Mucosa of rectum (tissue), 2 donors: ENCODE results near the gene SPACA7.

Experiments used
- H3K27ac ChIP-seq, 2 donors: one replicate each; pipeline ENCODE4 v1.7.0; 2013; ENCODE audit warnings: inconsistent platforms in 2 of 2, low read depth in 2 of 2, low read length in 2 of 2
- H3K27me3 ChIP-seq, 2 donors: one replicate each; pipeline ENCODE4 v1.7.0; 2013; ENCODE audit warnings: low read length in 2 of 2; ENCODE audit not compliant: control insufficient read depth in 2 of 2, insufficient read depth in 2 of 2
- H3K36me3 ChIP-seq, 2 donors: one replicate each; pipeline ENCODE4 v1.7.0; 2013; ENCODE audit warnings: low read length in 2 of 2; ENCODE audit not compliant: control insufficient read depth in 2 of 2, insufficient read depth in 2 of 2
- H3K4me1 ChIP-seq, 2 donors: one replicate each; pipeline ENCODE4 v1.7.0; 2013; ENCODE audit warnings: low read length in 2 of 2, mild to moderate bottlenecking in 1 of 2; ENCODE audit not compliant: control insufficient read depth in 2 of 2, insufficient read depth in 2 of 2
- H3K4me3 ChIP-seq, 2 donors: one replicate each; pipeline ENCODE4 v1.7.0; 2013; ENCODE audit warnings: low read length in 2 of 2
- H3K9ac ChIP-seq, 2 donors: one replicate each; pipeline ENCODE4 v1.7.0; 2013; ENCODE audit warnings: low read length in 2 of 2, low read depth in 1 of 2, mild to moderate bottlenecking in 1 of 2
- H3K9me3 ChIP-seq, 2 donors: one replicate each; pipeline ENCODE4 v1.7.0; 2013; ENCODE audit warnings: low read length in 2 of 2; ENCODE audit not compliant: control insufficient read depth in 2 of 2
- donor health status: healthy.
- donor health status: Normal muscosa, but diverticular disease.

SPACA7 gene

GRCh38 chr13:112335135-112335534 is 41.0 kb upstream of the SPACA7 start:
- Histone ChIP-seq H3K9me3 (no peaks in the 10 kb centered on the region), H3K9ac (no peak overlapping the region), H3K27me3 (peaks cover 0 to 6% of the 10 kb centered on the region in 2 donors), H3K27ac (no peak overlapping the region), H3K4me3 (no peak overlapping the region), H3K4me1 (no peaks in the 10 kb centered on the region), H3K36me3 (no peaks in the 10 kb centered on the region)

DNA sequence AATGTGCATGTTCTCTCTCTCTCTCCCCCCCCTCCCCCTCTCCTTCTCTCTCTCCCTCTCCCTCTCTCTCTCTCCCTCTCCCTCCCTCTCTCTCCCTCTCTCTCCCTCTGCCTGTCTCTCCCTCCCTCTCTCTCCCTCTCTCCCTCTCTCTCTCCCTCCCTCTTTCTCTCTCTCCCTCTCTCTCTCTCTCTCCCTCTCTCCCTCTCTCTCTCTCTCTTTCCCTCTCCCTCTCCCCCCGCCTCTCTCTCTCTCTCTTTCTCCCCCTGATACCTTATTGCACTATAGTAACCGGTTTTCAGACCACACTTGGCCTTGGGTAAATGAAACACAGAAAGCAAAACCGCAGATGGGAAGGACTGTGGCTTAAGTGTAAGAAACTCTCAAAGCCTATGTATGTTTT is 34.7 kb upstream of the SPACA7 start:
- Histone ChIP-seq H3K9ac (no peak overlapping the region), H3K4me1 (no peaks in the 10 kb centered on the region), H3K36me3 (no peaks in the 10 kb centered on the region), H3K4me3 (no peak overlapping the region), H3K9me3 (no peaks in the 10 kb centered on the region), H3K27ac (no peak overlapping the region), H3K27me3 (peaks cover 0 to 8% of the 10 kb centered on the region in 2 donors)

- H3K27ac ChIP-seq = no peak overlapping the region
- H3K4me1 ChIP-seq = no peaks in the 10 kb centered on the region
- H3K4me3 ChIP-seq = no peak overlapping the region
- no peaks in the 10 kb centered on the region for H3K9me3 ChIP-seq
- H3K27me3 ChIP-seq = peaks cover 4 to 10% of the 10 kb centered on the region in 2 donors
- no peak overlapping the region for H3K9ac ChIP-seq
- H3K36me3 ChIP-seq = no peaks in the 10 kb centered on the region
Observed at GRCh38 chr13:112341976-112342735, 34.0 kb upstream of the SPACA7 start.

DNA sequence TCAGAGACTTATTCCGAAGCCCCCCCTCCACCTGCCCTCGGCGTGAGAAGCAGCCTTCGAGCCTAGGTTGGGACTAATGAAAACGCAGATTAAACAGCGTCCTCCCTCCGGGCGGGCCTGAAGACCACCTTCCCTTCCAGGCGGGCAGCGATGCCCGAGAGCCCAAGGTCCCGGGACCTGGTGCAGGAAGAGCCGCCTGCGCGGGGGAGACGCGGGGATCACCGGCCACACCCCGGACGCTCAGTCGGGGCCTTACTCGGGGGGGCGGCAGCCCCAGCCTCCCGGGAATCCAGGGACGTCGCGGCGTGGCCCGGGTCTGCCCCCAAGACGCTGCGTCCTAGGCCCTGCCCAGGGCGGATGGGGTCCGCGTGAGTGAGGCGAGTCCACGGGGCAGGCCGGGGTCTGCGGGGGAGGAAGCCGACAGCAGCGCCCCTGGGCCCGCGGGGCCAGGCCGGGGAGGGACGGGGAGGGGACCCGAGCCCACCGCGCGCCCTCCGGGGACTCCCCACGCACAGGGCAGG is 33.3 kb upstream of the SPACA7 start:
- H3K36me3 ChIP-seq = no peaks in the 10 kb centered on the region
- no peaks in the 10 kb centered on the region for H3K4me1 ChIP-seq
- no peak overlapping the region for H3K4me3 ChIP-seq
- H3K9ac ChIP-seq = no peak overlapping the region
- no peaks in the 10 kb centered on the region for H3K9me3 ChIP-seq
- no peak overlapping the region for H3K27ac ChIP-seq
- peaks cover 4 to 10% of the 10 kb centered on the region in 2 donors for H3K27me3 ChIP-seq

DNA sequence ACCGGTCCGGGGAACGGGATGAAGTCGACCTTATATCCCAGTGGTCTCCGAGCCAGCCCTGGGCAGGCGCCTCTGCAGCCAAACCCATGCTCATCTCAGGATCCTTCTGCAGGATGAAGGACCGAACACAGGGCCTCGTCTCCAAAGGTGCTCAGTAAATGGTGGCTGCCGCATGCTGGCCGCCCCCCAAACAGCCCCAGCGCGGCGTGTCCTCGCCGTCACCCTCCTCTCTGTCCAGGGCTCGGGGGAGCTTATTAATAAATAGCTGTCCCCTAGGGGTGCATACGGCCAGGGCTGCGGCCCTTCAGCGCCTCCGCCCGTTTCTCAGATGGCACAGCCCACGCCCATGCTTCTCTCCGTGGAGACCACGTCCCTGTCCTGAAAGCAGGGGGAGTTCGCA is 32.6 kb upstream of the SPACA7 start:
- Histone ChIP-seq H3K27me3 (peaks cover 7 to 10% of the 10 kb centered on the region in 2 donors), H3K36me3 (no peaks in the 10 kb centered on the region), H3K27ac (no peak overlapping the region), H3K4me3 (no peak overlapping the region), H3K9me3 (no peaks in the 10 kb centered on the region), H3K9ac (no peak overlapping the region), H3K4me1 (no peaks in the 10 kb centered on the region)

DNA sequence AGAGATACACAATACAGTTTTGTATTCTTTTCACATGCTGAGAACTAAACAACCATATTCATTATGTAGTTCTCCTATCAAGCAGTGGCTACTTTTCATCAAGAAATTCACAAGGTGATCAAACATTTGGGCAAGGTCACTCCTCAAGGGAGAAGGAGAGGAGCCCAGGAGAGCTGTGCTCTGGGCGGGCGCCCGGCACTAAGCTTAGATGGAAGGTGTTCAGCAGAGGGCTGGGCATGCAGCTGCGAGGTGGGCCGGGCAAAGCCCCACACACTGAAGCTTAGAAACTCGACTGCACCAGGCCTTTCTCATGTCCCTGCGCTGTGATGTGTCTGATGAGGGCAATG is 30.4 kb upstream of the SPACA7 start:
- no peaks in the 10 kb centered on the region for H3K4me1 ChIP-seq
- H3K36me3 ChIP-seq = no peaks in the 10 kb centered on the region
- H3K9me3 ChIP-seq = no peaks in the 10 kb centered on the region
- H3K27ac ChIP-seq = no peak overlapping the region
- H3K4me3 ChIP-seq = no peak overlapping the region
- peaks cover 7 to 10% of the 10 kb centered on the region in 2 donors for H3K27me3 ChIP-seq
- H3K9ac ChIP-seq = no peak overlapping the region

DNA sequence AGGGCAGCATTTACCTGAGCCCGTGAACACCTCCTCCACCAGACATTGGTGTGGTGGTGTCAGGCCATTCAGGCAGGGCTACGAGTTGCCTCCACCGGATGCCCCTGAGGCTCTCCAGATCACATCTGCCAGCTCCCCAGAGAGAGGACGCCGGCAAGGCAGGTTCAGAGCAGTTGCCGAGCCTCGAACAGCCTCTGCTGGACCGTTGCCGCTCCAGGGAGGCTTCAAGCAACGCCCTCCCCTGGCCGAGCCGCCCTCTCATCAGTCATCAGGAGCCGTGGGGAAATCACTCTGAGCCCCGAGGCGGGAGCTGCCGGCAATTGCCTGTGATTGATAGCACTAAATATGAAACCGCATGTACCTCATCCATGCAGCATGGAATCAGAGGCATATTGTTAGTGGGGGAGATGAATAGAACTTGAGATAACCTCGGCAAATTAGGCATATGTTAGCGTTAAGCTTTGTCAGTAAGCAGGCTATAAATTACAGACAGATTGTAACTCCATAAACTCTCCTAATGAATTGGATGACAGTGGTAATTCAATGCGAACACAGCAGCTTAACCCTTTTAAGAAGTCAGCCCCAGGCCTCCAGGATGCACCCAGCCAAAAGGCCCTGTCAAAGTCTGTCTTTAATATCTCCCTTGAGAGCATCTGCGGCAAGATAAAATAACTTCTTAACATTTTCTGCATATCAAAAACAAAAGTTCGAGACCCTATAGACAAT is 29.8 kb upstream of the SPACA7 start:
- Histone ChIP-seq H3K27ac (no peak overlapping the region), H3K36me3 (no peaks in the 10 kb centered on the region), H3K9ac (no peak overlapping the region), H3K9me3 (no peaks in the 10 kb centered on the region), H3K27me3 (peaks cover 7 to 10% of the 10 kb centered on the region in 2 donors), H3K4me1 (no peaks in the 10 kb centered on the region), H3K4me3 (no peak overlapping the region)

- no peak overlapping the region for H3K4me3 ChIP-seq
Observed at GRCh38 chr13:112346899-112347229, 29.3 kb upstream of the SPACA7 start.

DNA sequence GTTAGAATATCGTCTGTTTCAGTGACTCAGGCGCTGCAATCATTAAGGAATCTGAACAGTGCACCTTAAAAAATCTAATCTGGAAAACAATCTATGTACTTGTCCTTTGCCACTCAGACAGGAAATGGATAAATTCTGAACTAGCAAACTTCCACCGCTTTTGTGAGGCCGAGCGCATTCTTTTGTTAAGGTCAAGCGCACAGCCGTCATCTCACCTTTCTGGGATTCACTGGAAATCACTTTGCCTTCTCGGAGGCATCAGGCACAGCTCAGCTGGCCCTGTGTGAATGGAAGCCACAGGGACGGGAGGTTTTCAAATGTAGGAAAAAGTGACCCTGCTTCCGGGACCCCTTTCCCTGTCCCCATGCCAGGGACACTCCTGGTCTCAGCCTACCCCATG is 28.2 kb upstream of the SPACA7 start:
- no peaks in the 10 kb centered on the region for H3K9me3 ChIP-seq
- H3K4me1 ChIP-seq = no peaks in the 10 kb centered on the region
- H3K9ac ChIP-seq = no peak overlapping the region
- peaks cover 7 to 10% of the 10 kb centered on the region in 2 donors for H3K27me3 ChIP-seq
- H3K36me3 ChIP-seq = no peaks in the 10 kb centered on the region
- H3K4me3 ChIP-seq = no peak overlapping the region
- H3K27ac ChIP-seq = no peak overlapping the region

More at GRCh38 chr13:112346899-112347229, 29.3 kb upstream of the SPACA7 start:
- H3K9me3 ChIP-seq = no peaks in the 10 kb centered on the region
- no peak overlapping the region for H3K27ac ChIP-seq
- no peaks in the 10 kb centered on the region for H3K4me1 ChIP-seq
- H3K27me3 ChIP-seq = peaks cover 7 to 10% of the 10 kb centered on the region in 2 donors
- H3K9ac ChIP-seq = no peak overlapping the region
- H3K36me3 ChIP-seq = no peaks in the 10 kb centered on the region

- Histone ChIP-seq H3K4me3 (no peak overlapping the region), H3K36me3 (no peaks in the 10 kb centered on the region), H3K27ac (no peak overlapping the region), H3K9ac (no peak overlapping the region), H3K27me3 (peaks cover 7 to 10% of the 10 kb centered on the region in 2 donors), H3K9me3 (no peaks in the 10 kb centered on the region), H3K4me1 (no peaks in the 10 kb centered on the region)
Observed at GRCh38 chr13:112348642-112349345, 27.4 kb upstream of the SPACA7 start.
